Endothelial cell of umbilical vein (primary cell): ENCODE results near the gene KRT82. TPM values are rescaled to one million over a fixed set of nuclear protein-coding genes. Genes with fewer than 3 reads are reported as not detected.

Experiments used
- BruUV-seq: library from RNA; stranded (reverse); fragments of 400-500 nt; replicated peaks from 2 replicates; lab custom pipeline; 2021; lab: Mats Ljungman, UMichigan
- CTCF ChIA-PET: fragments of 300-600, 350-600 bp; sonication (Branson Sonifier 250); formaldehyde crosslinking; loops from one replicate; lab custom pipeline; 2021; ENCODE audit warnings: antibody characterized with exemption, inconsistent platforms; lab: Charles Lee
- POLR2A ChIA-PET: fragments of 300-600, 350-600 bp; sonication (Branson Sonifier 250); formaldehyde crosslinking; loops from one replicate; lab custom pipeline; 2021; ENCODE audit warnings: antibody characterized with exemption, inconsistent platforms; lab: Charles Lee
- DNase-seq: peaks from one replicate; pipeline ENCODE4 v3.0.0-alpha.2; 2011; ENCODE audit warnings: low read depth, low spot score
- FAIRE-seq: peaks from 2 replicates; lab custom pipeline; 2011; peaks lifted over from hg19 to GRCh38; lab: Jason Lieb, UNC
- H2AFZ ChIP-seq: 2 replicates; pipeline ENCODE4 v1.6.0; 2012; ENCODE audit warnings: low read depth, low read length, control low read depth, inconsistent platforms
- H3K27ac ChIP-seq: 2 replicates; pipeline ENCODE4 v1.5.1; 2011; ENCODE audit warnings: low read depth, mild to moderate bottlenecking, control low read depth, low read length, moderate library complexity; ENCODE audit not compliant: insufficient read depth
- H3K27me3 ChIP-seq, 2 experiments: 2 replicates each; pipeline versions ENCODE4 v1.6.0 to v1.6.1; 2011; ENCODE audit warnings: low read length in 2 of 2, mixed read lengths in 1 of 2; ENCODE audit not compliant: control insufficient read depth in 2 of 2, insufficient read depth in 2 of 2
- H3K36me3 ChIP-seq, 2 experiments: 2 replicates in 1 of 2; 3 replicates in 1 of 2; pipeline ENCODE4 v1.5.1; 2011; ENCODE audit warnings: low read length in 2 of 2, mild to moderate bottlenecking in 1 of 2, moderate library complexity in 1 of 2; ENCODE audit not compliant: control insufficient read depth in 2 of 2, insufficient read depth in 2 of 2; ENCODE audit errors: extremely low read depth in 1 of 2
- H3K4me1 ChIP-seq: 3 replicates; pipeline ENCODE4 v1.5.1; 2011; ENCODE audit warnings: mild to moderate bottlenecking, low read length; ENCODE audit not compliant: control insufficient read depth, insufficient read depth; ENCODE audit errors: extremely low read depth
- H3K4me2 ChIP-seq: 2 replicates; pipeline ENCODE4 v1.6.1; 2011; ENCODE audit warnings: low read length, control low read depth, mixed read lengths; ENCODE audit not compliant: insufficient read depth
- H3K4me3 ChIP-seq, 3 experiments: fragments of 200-600 bp in 1 of 3; sonication (generic), shearing (Covaris generic) in 1 of 3; replicated peaks in 1 of 3; 2 replicates each; pipeline ENCODE4 v1.5.1; 2011 to 2016; ENCODE audit warnings: control low read depth in 3 of 3, low read length in 3 of 3, mild to moderate bottlenecking in 2 of 3, inconsistent platforms in 1 of 3, low read depth in 1 of 3, moderate library complexity in 1 of 3; ENCODE audit not compliant: insufficient read depth in 1 of 3
- H3K79me2 ChIP-seq: 2 replicates; pipeline ENCODE4 v1.6.0; 2012; ENCODE audit warnings: low read length, inconsistent platforms; ENCODE audit not compliant: control insufficient read depth, insufficient read depth
- H3K9ac ChIP-seq: replicated peaks from 2 replicates; pipeline ENCODE3; 2011; ENCODE audit warnings: low read length, control low read depth; ENCODE audit not compliant: insufficient read depth; ENCODE audit errors: extremely low read depth
- H3K9me1 ChIP-seq: replicated peaks from 3 replicates; pipeline ENCODE4 v1.6.0; 2011; ENCODE audit warnings: mild to moderate bottlenecking, low read length; ENCODE audit not compliant: control insufficient read depth, insufficient read depth; ENCODE audit errors: extremely low read depth
- H3K9me3 ChIP-seq: replicated peaks from 2 replicates; pipeline ENCODE4 v1.5.1; 2012; ENCODE audit warnings: low read length, inconsistent platforms; ENCODE audit not compliant: control insufficient read depth, insufficient read depth
- H4K20me1 ChIP-seq: replicated peaks from 2 replicates; pipeline ENCODE3; 2011; ENCODE audit warnings: mild to moderate bottlenecking, low read length; ENCODE audit not compliant: control insufficient read depth, insufficient read depth; ENCODE audit errors: extremely low read depth
- EZH2 ChIP-seq: IDR thresholded peaks from 2 replicates; pipeline ENCODE4 v1.6.1; 2012; ENCODE audit warnings: borderline replicate concordance, low read depth, mild to moderate bottlenecking, moderate library complexity, low read length, inconsistent platforms; ENCODE audit not compliant: severe bottlenecking
- GATA2 ChIP-seq: IDR thresholded peaks from 2 replicates; pipeline ENCODE4 v1.7.0; 2011; ENCODE audit warnings: low read depth, mild to moderate bottlenecking, moderate library complexity, mixed read lengths, low read length; ENCODE audit not compliant: insufficient read length, insufficient read depth
- JUN ChIP-seq: IDR thresholded peaks from 2 replicates; pipeline ENCODE4 v1.6.1; 2011; ENCODE audit warnings: borderline replicate concordance, low read depth; ENCODE audit not compliant: insufficient read length, insufficient read depth
- POLR2A ChIP-seq: IDR thresholded peaks from 2 replicates; pipeline ENCODE4 v1.6.1; 2012; ENCODE audit warnings: low read depth, mild to moderate bottlenecking, control low read depth, low read length
- POLR2AphosphoS5 ChIP-seq: IDR thresholded peaks from 2 replicates; pipeline ENCODE4 v1.6.1; 2012; ENCODE audit warnings: low read depth, mild to moderate bottlenecking, control low read depth, low read length, moderate library complexity; ENCODE audit not compliant: insufficient read depth
- dilution Hi-C: fragments of 300-500 bp; cut with MboI; formaldehyde crosslinking; loops from one replicate; pipeline ENCODE4 v1.15.0; 2019; ENCODE audit warnings: low sequenced_read_pairs; ENCODE audit not compliant: extremely low pct_ligation_motif_present
- intact Hi-C: fragments of 100-400 bp; cut with micrococcal nuclease; formaldehyde crosslinking; loops from one replicate; pipeline ENCODE4 v1.10.0; 2022
- polyA plus RNA-seq, 4 experiments: library from polyadenylated mRNA; depleted of rRNA in 3 of 4; stranded (reverse) in 3 of 4; unstranded in 1 of 4; fragments of >200 nt; gene quantifications; 2 replicates each; pipeline versions ENCODE4 v1.2.1 to v1.2.3, GENCODE V29; 2011 to 2012; ENCODE audit warnings: missing spikeins in 1 of 4
- total RNA-seq: library from RNA; stranded (reverse); gene quantifications from 2 replicates; pipeline ENCODE4 v1.2.3, GENCODE V29; 2021
- TF ChIP-seq, protein P1 (sequence below), 2 donors: IDR thresholded peaks; 1 replicate in 1 of 2; 2 replicates in 1 of 2; pipeline ENCODE4 v1.5.1; 2011; ENCODE audit warnings: low read length in 2 of 2, mild to moderate bottlenecking in 2 of 2, moderate library complexity in 2 of 2, control low read depth in 1 of 2, inconsistent platforms in 1 of 2, low read depth in 1 of 2; ENCODE audit not compliant: insufficient read depth in 1 of 2; ENCODE audit errors: extremely low read depth in 1 of 2
- TF ChIP-seq, protein P2 (sequence below): IDR thresholded peaks from 2 replicates; pipeline ENCODE4 v1.6.1; 2011; ENCODE audit not compliant: insufficient read depth, insufficient read length

The KRT82 gene
- total and polyA plus RNA-seq, 2 donors (not counting 3 experiments of a cell fraction or from before 2014, with no cell fraction given): not detected

DNA sequence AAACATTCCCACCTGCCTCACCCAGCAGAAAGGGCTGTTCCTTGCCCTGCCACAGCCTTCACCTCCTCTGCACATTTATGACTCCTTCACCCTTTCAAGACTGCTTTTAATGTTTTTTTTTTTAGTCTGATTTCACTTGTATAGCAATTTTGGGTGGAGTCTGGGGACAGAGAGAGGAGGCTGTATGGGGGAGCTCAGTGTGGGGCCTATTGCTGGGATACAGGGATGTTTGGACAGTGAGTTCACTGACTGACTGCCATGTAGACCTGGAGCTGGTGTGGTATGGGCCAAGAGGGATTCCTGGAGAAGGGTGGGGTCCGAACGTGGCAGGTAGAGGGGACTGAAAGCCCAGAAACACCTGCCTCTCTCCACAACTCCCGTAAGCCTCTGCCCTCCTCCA lies 36.9 kb downstream of the KRT82 start:
- Histone ChIP-seq H3K79me2 (no peaks in the 10 kb centered on the region), H3K9me1 (no peaks in the 10 kb centered on the region), H3K36me3 (no peaks in the 10 kb centered on the region), H3K4me2 (no peak overlapping the region), H3K27me3 (peaks cover 7 to 12% of the 10 kb centered on the region in 2 experiments), H3K4me3 (no peak overlapping the region), H3K9ac (no peak overlapping the region), H3K27ac (no peak overlapping the region), H2AFZ (no peak overlapping the region), H3K9me3 (no peaks in the 10 kb centered on the region), H4K20me1 (no peaks in the 10 kb centered on the region), H3K4me1 (no peaks in the 10 kb centered on the region)
- ChIA-PET CTCF (interaction anchor here (0.8 to 8.3 kb wide), 8 partner anchors 9 to 612 kb away, joined by 3 to 126 read pairs (median 6); no protein-coding TSS in a partner anchor), POLR2A (no interaction called here)
- BruUV-seq: no TSS peak
- DNase-seq (no peak), FAIRE-seq (no peak)
- dilution Hi-C loops: no loop called here
- TF ChIP-seq GATA2: no peak
- TF ChIP-seq, protein P1, sequence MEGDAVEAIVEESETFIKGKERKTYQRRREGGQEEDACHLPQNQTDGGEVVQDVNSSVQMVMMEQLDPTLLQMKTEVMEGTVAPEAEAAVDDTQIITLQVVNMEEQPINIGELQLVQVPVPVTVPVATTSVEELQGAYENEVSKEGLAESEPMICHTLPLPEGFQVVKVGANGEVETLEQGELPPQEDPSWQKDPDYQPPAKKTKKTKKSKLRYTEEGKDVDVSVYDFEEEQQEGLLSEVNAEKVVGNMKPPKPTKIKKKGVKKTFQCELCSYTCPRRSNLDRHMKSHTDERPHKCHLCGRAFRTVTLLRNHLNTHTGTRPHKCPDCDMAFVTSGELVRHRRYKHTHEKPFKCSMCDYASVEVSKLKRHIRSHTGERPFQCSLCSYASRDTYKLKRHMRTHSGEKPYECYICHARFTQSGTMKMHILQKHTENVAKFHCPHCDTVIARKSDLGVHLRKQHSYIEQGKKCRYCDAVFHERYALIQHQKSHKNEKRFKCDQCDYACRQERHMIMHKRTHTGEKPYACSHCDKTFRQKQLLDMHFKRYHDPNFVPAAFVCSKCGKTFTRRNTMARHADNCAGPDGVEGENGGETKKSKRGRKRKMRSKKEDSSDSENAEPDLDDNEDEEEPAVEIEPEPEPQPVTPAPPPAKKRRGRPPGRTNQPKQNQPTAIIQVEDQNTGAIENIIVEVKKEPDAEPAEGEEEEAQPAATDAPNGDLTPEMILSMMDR (IDR thresholded peaks at IDR 0.05; ENCODE audit: extremely low read depth in 1 of 2, insufficient read depth in 1 of 2, low read depth in 1 of 2, low read length in 2 of 2): no peak
- TF ChIP-seq, protein P2, sequence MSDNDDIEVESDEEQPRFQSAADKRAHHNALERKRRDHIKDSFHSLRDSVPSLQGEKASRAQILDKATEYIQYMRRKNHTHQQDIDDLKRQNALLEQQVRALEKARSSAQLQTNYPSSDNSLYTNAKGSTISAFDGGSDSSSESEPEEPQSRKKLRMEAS: no peak
- no peak for TF ChIP-seq EZH2
- no peak for TF ChIP-seq JUN
- TF ChIP-seq POLR2AphosphoS5: no peak
- TF ChIP-seq POLR2A: no peak
- intact Hi-C loops: no loop called here
